Measurements from ENCODE around the gene EFNA2. TPM values are rescaled to one million over a fixed set of nuclear protein-coding genes. Genes with fewer than 3 reads are reported as not detected.

Gene EFNA2
- total RNA-seq, 1 donor from 2014 or later, result 14.6 TPM

DNA sequence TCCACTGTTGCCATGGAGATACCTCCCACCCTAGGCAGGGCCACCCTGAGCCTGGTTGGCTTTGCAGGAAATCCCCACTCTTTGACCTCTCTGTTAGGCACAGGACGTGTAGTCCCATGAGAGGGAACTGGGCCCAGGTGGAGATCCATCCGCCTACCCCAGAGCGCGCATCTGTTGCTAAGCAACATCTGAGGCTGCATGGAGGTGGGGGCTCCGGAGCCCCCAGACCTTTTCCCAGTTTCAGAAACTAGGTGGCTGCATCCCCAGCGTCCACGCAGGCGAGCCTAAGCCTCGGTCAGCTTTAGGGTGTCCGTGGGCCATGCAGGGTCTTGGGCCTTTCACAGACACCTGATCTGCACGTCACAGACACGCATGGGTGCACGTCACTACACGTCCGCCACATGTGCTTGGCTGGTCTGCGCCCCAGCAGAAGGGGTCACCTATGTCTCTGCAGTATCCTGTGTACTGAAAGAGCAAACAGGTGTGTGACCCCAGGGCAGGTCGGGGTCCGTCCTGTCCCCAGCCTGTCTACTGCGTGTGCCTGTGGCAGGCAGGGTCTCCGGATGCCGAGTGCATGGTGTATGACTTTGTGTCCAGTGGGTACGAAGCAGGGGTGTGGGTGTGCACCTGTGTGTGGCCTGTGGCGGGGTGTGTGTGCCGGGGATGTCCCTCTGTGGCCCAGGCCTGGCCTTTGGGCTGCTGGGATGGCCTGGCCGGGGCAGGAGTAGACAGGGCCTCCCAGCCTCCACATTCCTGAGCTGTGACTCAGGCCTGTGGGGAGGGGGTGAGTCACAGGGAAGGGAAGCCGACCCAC lies 20.7 kb upstream of the EFNA2 start:
- TF ChIP-seq, protein P1, sequence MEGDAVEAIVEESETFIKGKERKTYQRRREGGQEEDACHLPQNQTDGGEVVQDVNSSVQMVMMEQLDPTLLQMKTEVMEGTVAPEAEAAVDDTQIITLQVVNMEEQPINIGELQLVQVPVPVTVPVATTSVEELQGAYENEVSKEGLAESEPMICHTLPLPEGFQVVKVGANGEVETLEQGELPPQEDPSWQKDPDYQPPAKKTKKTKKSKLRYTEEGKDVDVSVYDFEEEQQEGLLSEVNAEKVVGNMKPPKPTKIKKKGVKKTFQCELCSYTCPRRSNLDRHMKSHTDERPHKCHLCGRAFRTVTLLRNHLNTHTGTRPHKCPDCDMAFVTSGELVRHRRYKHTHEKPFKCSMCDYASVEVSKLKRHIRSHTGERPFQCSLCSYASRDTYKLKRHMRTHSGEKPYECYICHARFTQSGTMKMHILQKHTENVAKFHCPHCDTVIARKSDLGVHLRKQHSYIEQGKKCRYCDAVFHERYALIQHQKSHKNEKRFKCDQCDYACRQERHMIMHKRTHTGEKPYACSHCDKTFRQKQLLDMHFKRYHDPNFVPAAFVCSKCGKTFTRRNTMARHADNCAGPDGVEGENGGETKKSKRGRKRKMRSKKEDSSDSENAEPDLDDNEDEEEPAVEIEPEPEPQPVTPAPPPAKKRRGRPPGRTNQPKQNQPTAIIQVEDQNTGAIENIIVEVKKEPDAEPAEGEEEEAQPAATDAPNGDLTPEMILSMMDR (IDR thresholded peaks at IDR 0.05; ENCODE audit: unreplicated experiment), result no peak
- Mint-ChIP-seq H3K9me3 (ENCODE audit: unreplicated experiment) (no peaks in the 10 kb centered on the region), H3K4me1 (ENCODE audit: unreplicated experiment) (peaks cover 25% of the 10 kb centered on the region), H3K36me3 (ENCODE audit: low read depth, unreplicated experiment) (no peaks in the 10 kb centered on the region), H3K27me3 (ENCODE audit: unreplicated experiment) (peaks cover 22% of the 10 kb centered on the region), H3K4me3 (ENCODE audit: unreplicated experiment) (peak overlapping the region; percentile 85), H3K27ac (ENCODE audit: unreplicated experiment) (peak overlapping the region; percentile 30)
- peak; percentile 60 for DNase-seq (ENCODE audit: low spot score)

DNA sequence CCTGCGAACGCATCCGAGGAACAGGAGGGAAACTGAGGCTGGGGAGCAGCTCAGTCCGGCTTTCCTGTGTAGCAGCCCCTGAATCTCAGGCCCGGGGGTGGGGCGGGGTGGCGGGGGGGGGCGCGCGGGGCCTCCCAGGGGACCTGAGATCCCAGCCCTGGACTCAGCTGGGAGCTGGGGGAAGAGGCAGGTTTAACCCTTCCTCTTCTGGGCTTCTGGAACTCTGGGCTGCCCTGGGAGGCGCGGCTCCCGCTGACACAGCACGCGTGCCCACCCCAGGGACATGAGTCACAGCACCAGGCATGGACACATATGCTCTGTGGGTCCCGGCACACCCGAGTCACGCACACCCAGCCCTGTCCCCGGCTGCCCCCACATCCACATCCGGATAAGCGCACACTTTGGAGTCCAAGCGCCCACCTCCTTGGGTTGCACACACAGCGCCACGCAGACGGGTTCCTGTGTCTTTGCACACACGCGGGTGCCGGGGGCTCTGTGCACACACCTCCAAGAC lies 20.0 kb upstream of the EFNA2 start:
- peaks cover 22% of the 10 kb centered on the region for H3K27me3 Mint-ChIP-seq (ENCODE audit: unreplicated experiment)

DNA sequence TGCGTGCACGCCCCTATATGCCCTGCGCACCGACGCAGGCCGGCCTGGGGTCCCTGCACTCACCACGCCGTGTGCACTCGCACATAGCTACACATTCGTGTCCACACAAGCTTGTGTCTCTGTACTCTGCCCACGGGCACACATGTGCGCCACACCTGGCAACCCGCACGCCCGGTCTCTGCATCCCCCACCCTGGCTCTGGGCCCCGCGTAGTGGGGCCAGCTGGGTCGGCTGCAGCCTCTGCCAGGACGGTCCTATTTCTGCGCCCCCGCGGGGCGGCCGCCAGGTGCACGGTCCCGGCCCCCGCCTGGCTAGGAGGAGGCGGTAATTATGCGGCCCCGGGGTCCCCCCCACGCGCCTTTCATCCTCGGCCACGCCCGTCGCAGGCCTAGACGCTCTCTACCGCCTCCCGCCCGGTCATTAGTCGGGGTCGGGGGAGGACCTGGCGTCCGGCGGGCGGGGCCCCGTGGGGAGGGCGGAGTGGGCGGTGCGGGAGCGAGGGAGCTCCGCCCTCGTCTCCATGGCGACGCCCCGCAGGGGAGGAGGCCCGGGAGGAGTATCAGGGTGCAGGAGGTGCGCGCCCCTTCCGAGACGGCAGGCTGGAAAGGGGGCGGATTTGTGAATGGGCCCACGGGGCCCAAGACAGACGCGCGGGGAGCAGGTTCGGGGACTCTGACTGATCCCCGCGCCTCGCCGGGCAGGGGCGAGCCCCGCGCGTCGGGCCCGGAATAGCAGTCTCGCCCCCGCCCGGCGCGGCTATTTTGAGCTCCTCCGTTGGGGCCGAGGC lies 19.4 kb upstream of the EFNA2 start:
- Mint-ChIP-seq H3K27me3 (ENCODE audit: unreplicated experiment) (peaks cover 21% of the 10 kb centered on the region), H3K36me3 (ENCODE audit: low read depth, unreplicated experiment) (peaks cover 8% of the 10 kb centered on the region), H3K27ac (ENCODE audit: unreplicated experiment) (no peak overlapping the region), H3K4me1 (ENCODE audit: unreplicated experiment) (peaks cover 36% of the 10 kb centered on the region), H3K9me3 (ENCODE audit: unreplicated experiment) (no peaks in the 10 kb centered on the region), H3K4me3 (ENCODE audit: unreplicated experiment) (no peak overlapping the region)
- TF ChIP-seq, protein P1 (IDR thresholded peaks at IDR 0.05; ENCODE audit: unreplicated experiment), result no peak
- DNase-seq (ENCODE audit: low spot score), result peak; percentile 78

More for the DNA sequence above, 20.0 kb upstream of the EFNA2 start:
- Mint-ChIP-seq H3K9me3 (ENCODE audit: unreplicated experiment) (no peaks in the 10 kb centered on the region), H3K27ac (ENCODE audit: unreplicated experiment) (no peak overlapping the region), H3K36me3 (ENCODE audit: low read depth, unreplicated experiment) (peaks cover 2% of the 10 kb centered on the region), H3K4me3 (ENCODE audit: unreplicated experiment) (peak overlapping the region; percentile 85), H3K4me1 (ENCODE audit: unreplicated experiment) (peaks cover 31% of the 10 kb centered on the region)
- TF ChIP-seq, protein P1 (IDR thresholded peaks at IDR 0.05; ENCODE audit: unreplicated experiment), result no peak
- DNase-seq (ENCODE audit: low spot score), result no peak

DNA sequence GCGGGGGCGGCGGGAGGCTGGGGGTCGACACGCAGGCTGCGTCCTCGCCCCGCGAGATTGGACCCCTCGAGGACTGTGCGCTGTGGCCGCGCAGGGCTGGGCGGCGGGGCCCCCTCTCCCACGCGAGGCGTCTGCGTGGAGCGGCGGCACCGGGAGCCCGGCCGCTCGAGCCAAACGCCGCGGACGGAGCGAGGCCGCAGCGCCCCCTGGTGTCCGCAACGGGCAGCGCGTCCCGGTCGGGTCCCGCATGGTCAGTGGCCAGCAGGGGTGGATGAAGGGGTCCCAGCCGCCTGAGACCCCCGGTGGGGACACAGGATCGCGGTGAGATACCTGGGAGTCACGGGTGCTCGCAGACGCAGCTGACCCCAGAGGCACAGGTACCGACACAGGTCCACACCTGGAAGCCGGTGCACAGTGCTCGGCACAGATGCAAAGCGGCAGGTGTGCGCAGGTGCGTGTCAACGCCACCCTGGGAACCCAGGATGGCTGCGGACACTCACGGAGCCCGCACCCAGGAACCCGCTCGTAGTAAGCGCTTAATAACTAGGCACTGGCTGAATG lies 18.7 kb upstream of the EFNA2 start:
- peak; percentile 89 for DNase-seq (ENCODE audit: low spot score)
- peak overlapping the region; percentile 40 for H3K4me3 Mint-ChIP-seq (ENCODE audit: unreplicated experiment)
- H3K4me1 Mint-ChIP-seq (ENCODE audit: unreplicated experiment), result peaks cover 31% of the 10 kb centered on the region
- H3K27me3 Mint-ChIP-seq (ENCODE audit: unreplicated experiment), result peaks cover 17% of the 10 kb centered on the region
- H3K36me3 Mint-ChIP-seq (ENCODE audit: low read depth, unreplicated experiment), result peaks cover 13% of the 10 kb centered on the region
- H3K27ac Mint-ChIP-seq (ENCODE audit: unreplicated experiment), result peak overlapping the region; percentile 72
- TF ChIP-seq, protein P1 (IDR thresholded peaks at IDR 0.05; ENCODE audit: unreplicated experiment), result peak; percentile 100
- H3K9me3 Mint-ChIP-seq (ENCODE audit: unreplicated experiment), result no peaks in the 10 kb centered on the region

Data from endothelial cell (in vitro differentiated cells).